Neural cell (in vitro differentiated cells): ENCODE data around the gene EP400. TPM values are rescaled to one million over a fixed set of nuclear protein-coding genes. Genes with fewer than 3 reads are reported as not detected.

Experiments used
- H2AFZ ChIP-seq: fragments of 200-600, 300-800 bp; sonication (generic), shearing (Covaris generic); 2 replicates; pipeline ENCODE4 v1.6.0; 2014; ENCODE audit warnings: low read depth, mild to moderate bottlenecking, antibody characterized with exemption, low read length, moderate library complexity
- H3F3A ChIP-seq: fragments of 200-600 bp; shearing (Covaris generic); 2 replicates; pipeline ENCODE4 v1.6.1; 2016; ENCODE audit warnings: mild to moderate bottlenecking, moderate library complexity, mixed read lengths, antibody characterized with exemption, low read length; ENCODE audit not compliant: insufficient read depth, poor library complexity, severe bottlenecking
- H3K27ac ChIP-seq: fragments of 200-600, 300-800 bp; sonication (generic), shearing (Covaris generic); 2 replicates; pipeline ENCODE4 v1.5.1; 2014; ENCODE audit warnings: mild to moderate bottlenecking, low read length, moderate library complexity
- H3K27me3 ChIP-seq: fragments of 300-800, 200-600 bp; sonication (generic), shearing (Covaris generic); 2 replicates; pipeline ENCODE4 v1.6.0; 2014; ENCODE audit warnings: mild to moderate bottlenecking, low read depth, low read length, moderate library complexity; ENCODE audit not compliant: insufficient read depth
- H3K36me3 ChIP-seq: fragments of 300-800, 200-600 bp; sonication (generic), shearing (Covaris generic); 2 replicates; pipeline ENCODE4 v1.5.1; 2014; ENCODE audit warnings: mild to moderate bottlenecking, antibody characterized with exemption, low read length, moderate library complexity; ENCODE audit not compliant: insufficient read depth
- H3K4me2 ChIP-seq: fragments of 300-800, 200-600 bp; sonication (generic), shearing (Covaris generic); 2 replicates; pipeline ENCODE4 v1.6.0; 2014; ENCODE audit warnings: mild to moderate bottlenecking, low read length
- H3K4me3 ChIP-seq: fragments of 300-800, 200-600 bp; sonication (generic), shearing (Covaris generic); 2 replicates; pipeline ENCODE4 v1.5.1; 2014; ENCODE audit warnings: mild to moderate bottlenecking, low read length, moderate library complexity
- H3K79me2 ChIP-seq: fragments of 200-600 bp; shearing (Covaris generic); replicated peaks from 2 replicates; pipeline ENCODE4 v1.6.0; 2014; ENCODE audit warnings: mild to moderate bottlenecking, low read length, moderate library complexity; ENCODE audit not compliant: insufficient read depth
- H3K9ac ChIP-seq: fragments of 300-800, 200-600 bp; sonication (generic), shearing (Covaris generic); 2 replicates; pipeline ENCODE4 v1.6.1; 2016; ENCODE audit warnings: mild to moderate bottlenecking, low read length, mixed read lengths
- H3K9me2 ChIP-seq: fragments of 200-600 bp; shearing (Covaris generic); 2 replicates; pipeline ENCODE4 v1.6.1; 2016; ENCODE audit warnings: mild to moderate bottlenecking, low read length, mixed read lengths; ENCODE audit not compliant: insufficient read depth
- H3K9me3 ChIP-seq: fragments of 200-600, 300-800 bp; sonication (generic), shearing (Covaris generic); 2 replicates; pipeline ENCODE4 v1.6.1; 2016; ENCODE audit warnings: mild to moderate bottlenecking, mixed run types, low read length, moderate library complexity, mixed read lengths
- H4K20me1 ChIP-seq: fragments of 200-600 bp; shearing (Covaris generic); 2 replicates; pipeline ENCODE4 v1.6.1; 2016; ENCODE audit warnings: mild to moderate bottlenecking, mixed run types; ENCODE audit not compliant: insufficient read depth
- EP300 ChIP-seq: fragments of 450-650 bp; conservative IDR thresholded peaks from 2 replicates; pipeline ENCODE4 v1.6.1; 2014; ENCODE audit warnings: antibody characterized with exemption, mild to moderate bottlenecking, moderate library complexity; ENCODE audit not compliant: poor library complexity, severe bottlenecking
- EZH2 ChIP-seq: fragments of 200-600, 300-800 bp; shearing (Covaris generic), sonication (generic); IDR thresholded peaks from 2 replicates; pipeline ENCODE4 v1.6.1; 2014; ENCODE audit warnings: antibody characterized with exemption, low read length, borderline replicate concordance, mild to moderate bottlenecking; ENCODE audit not compliant: insufficient read depth, poor library complexity, severe bottlenecking
- MXI1 ChIP-seq: fragments of 450-650 bp; conservative IDR thresholded peaks from 2 replicates; pipeline ENCODE4 v1.6.1; 2014; ENCODE audit warnings: antibody characterized with exemption, mild to moderate bottlenecking; ENCODE audit not compliant: poor library complexity, severe bottlenecking
- POLR2AphosphoS5 ChIP-seq: IDR thresholded peaks from 2 replicates; pipeline ENCODE4 v1.6.1; 2012
- RAD21 ChIP-seq: fragments of 450-650 bp; conservative IDR thresholded peaks from 2 replicates; pipeline ENCODE4 v1.6.1; 2014; ENCODE audit warnings: antibody characterized with exemption, mild to moderate bottlenecking, moderate library complexity
- SMC3 ChIP-seq: fragments of 450-650 bp; conservative IDR thresholded peaks from 2 replicates; pipeline ENCODE4 v1.6.1; 2014; ENCODE audit warnings: antibody characterized with exemption, mild to moderate bottlenecking, moderate library complexity; ENCODE audit not compliant: poor library complexity
- TAF1 ChIP-seq: IDR thresholded peaks from 2 replicates; pipeline ENCODE4 v1.6.1; 2012; ENCODE audit warnings: low read depth
- polyA plus RNA-seq: library from polyadenylated mRNA; depleted of rRNA; stranded (reverse); fragments of >200 nt; gene quantifications from 2 replicates; pipeline ENCODE4 v1.2.3, GENCODE V29; 2014
- TF ChIP-seq, protein P1 (sequence below): IDR thresholded peaks from 2 replicates; pipeline ENCODE4 v1.6.1; 2012; ENCODE audit warnings: borderline replicate concordance
- TF ChIP-seq, protein P2 (sequence below): fragments of 450-650 bp; IDR thresholded peaks from 2 replicates; pipeline ENCODE4 v1.5.1; 2014; ENCODE audit warnings: antibody characterized with exemption, mild to moderate bottlenecking, moderate library complexity; ENCODE audit not compliant: poor library complexity, severe bottlenecking

EP400 gene
- polyA plus RNA-seq, 1 donor from 2014 or later: 19.4 TPM

- Histone ChIP-seq H4K20me1 (no peaks in the 10 kb centered on the region), H3K4me3 (no peak overlapping the region), H3K36me3 (no peaks in the 10 kb centered on the region), H3K27me3 (no peaks in the 10 kb centered on the region), H3K79me2 (no peaks in the 10 kb centered on the region), H3K9ac (no peak overlapping the region), H3K9me2 (no peaks in the 10 kb centered on the region), H3K9me3 (no peaks in the 10 kb centered on the region), H3K4me2 (no peak overlapping the region), H2AFZ (no peak overlapping the region), H3K27ac (no peak overlapping the region), H3F3A (no peaks in the 10 kb centered on the region)
- TF ChIP-seq EZH2 (no peak), RAD21 (no peak), POLR2AphosphoS5 (no peak), SMC3 (no peak), TAF1 (no peak), MXI1 (no peak), EP300 (no peak)
- TF ChIP-seq, protein P1, sequence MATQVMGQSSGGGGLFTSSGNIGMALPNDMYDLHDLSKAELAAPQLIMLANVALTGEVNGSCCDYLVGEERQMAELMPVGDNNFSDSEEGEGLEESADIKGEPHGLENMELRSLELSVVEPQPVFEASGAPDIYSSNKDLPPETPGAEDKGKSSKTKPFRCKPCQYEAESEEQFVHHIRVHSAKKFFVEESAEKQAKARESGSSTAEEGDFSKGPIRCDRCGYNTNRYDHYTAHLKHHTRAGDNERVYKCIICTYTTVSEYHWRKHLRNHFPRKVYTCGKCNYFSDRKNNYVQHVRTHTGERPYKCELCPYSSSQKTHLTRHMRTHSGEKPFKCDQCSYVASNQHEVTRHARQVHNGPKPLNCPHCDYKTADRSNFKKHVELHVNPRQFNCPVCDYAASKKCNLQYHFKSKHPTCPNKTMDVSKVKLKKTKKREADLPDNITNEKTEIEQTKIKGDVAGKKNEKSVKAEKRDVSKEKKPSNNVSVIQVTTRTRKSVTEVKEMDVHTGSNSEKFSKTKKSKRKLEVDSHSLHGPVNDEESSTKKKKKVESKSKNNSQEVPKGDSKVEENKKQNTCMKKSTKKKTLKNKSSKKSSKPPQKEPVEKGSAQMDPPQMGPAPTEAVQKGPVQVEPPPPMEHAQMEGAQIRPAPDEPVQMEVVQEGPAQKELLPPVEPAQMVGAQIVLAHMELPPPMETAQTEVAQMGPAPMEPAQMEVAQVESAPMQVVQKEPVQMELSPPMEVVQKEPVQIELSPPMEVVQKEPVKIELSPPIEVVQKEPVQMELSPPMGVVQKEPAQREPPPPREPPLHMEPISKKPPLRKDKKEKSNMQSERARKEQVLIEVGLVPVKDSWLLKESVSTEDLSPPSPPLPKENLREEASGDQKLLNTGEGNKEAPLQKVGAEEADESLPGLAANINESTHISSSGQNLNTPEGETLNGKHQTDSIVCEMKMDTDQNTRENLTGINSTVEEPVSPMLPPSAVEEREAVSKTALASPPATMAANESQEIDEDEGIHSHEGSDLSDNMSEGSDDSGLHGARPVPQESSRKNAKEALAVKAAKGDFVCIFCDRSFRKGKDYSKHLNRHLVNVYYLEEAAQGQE: no peak
- TF ChIP-seq, protein P2, sequence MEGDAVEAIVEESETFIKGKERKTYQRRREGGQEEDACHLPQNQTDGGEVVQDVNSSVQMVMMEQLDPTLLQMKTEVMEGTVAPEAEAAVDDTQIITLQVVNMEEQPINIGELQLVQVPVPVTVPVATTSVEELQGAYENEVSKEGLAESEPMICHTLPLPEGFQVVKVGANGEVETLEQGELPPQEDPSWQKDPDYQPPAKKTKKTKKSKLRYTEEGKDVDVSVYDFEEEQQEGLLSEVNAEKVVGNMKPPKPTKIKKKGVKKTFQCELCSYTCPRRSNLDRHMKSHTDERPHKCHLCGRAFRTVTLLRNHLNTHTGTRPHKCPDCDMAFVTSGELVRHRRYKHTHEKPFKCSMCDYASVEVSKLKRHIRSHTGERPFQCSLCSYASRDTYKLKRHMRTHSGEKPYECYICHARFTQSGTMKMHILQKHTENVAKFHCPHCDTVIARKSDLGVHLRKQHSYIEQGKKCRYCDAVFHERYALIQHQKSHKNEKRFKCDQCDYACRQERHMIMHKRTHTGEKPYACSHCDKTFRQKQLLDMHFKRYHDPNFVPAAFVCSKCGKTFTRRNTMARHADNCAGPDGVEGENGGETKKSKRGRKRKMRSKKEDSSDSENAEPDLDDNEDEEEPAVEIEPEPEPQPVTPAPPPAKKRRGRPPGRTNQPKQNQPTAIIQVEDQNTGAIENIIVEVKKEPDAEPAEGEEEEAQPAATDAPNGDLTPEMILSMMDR: no peak
Measured at GRCh38 chr12:131911028-131911650, 38.6 kb upstream of the EP400 start.

DNA sequence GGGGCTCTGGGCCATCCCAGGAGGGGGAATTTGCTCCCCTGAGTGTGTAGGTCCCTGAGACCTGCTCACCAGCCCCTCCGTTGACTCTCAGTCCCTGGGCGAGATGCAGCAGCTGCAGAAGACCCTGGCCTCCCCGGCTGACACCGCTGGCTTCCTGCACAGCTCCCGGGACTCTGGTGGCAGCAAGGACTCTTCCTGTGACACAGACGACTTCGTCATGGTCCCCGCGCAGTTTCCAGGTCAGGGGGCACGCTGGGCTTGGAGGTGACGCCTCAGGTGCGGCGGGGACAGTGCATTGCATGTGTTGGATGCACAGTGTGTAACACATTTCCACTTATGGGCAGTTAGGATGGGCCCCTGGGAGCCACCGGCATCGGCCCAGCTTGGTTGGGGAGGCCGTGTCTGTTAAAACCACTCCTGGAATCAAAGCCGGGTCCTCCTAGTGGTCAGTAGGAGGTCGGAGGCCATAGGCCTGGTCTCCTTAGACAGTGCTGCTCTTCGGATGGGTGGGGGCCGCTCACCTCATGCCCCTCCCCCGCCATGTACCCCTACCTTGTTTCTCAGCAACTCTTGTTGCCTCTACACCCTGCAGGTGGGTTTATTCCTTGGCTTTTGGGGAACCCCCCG, 37.8 kb upstream of the EP400 start:
- TF ChIP-seq EP300 (no peak), MXI1 (no peak), SMC3 (no peak), POLR2AphosphoS5 (no peak), TAF1 (no peak), RAD21 (no peak), EZH2 (no peak)
- TF ChIP-seq, protein P2: no peak
- TF ChIP-seq, protein P1: no peak
- no peaks in the 10 kb centered on the region for H3K9me3 ChIP-seq
- no peaks in the 10 kb centered on the region for H4K20me1 ChIP-seq
- H3K27me3 ChIP-seq: no peaks in the 10 kb centered on the region
- H3K4me2 ChIP-seq: no peak overlapping the region
- H3K9me2 ChIP-seq: no peaks in the 10 kb centered on the region
- H3F3A ChIP-seq: no peaks in the 10 kb centered on the region
- no peak overlapping the region for H3K9ac ChIP-seq
- no peaks in the 10 kb centered on the region for H3K79me2 ChIP-seq
- no peak overlapping the region for H3K27ac ChIP-seq
- H3K4me3 ChIP-seq: no peak overlapping the region
- no peak overlapping the region for H2AFZ ChIP-seq
- no peaks in the 10 kb centered on the region for H3K36me3 ChIP-seq
